HG02973 (cell line): ENCODE measurements around the gene HIPK4.
A peak's percentile ranks its signal among the peaks of the same experiment; 100 is the strongest.
"Not testable (repeated sequence)": the region's sequence is repeated elsewhere in the genome, so short reads cannot be mapped to it uniquely, and the experiment has no call there.

Experiments used
- ATAC-seq: cut with Tn5 transposase; IDR thresholded peaks from one replicate; pipeline ENCODE4 v1.9.1; 2021; ENCODE audit warnings: moderate library complexity; ENCODE audit not compliant: unreplicated experiment

HIPK4 gene

DNA sequence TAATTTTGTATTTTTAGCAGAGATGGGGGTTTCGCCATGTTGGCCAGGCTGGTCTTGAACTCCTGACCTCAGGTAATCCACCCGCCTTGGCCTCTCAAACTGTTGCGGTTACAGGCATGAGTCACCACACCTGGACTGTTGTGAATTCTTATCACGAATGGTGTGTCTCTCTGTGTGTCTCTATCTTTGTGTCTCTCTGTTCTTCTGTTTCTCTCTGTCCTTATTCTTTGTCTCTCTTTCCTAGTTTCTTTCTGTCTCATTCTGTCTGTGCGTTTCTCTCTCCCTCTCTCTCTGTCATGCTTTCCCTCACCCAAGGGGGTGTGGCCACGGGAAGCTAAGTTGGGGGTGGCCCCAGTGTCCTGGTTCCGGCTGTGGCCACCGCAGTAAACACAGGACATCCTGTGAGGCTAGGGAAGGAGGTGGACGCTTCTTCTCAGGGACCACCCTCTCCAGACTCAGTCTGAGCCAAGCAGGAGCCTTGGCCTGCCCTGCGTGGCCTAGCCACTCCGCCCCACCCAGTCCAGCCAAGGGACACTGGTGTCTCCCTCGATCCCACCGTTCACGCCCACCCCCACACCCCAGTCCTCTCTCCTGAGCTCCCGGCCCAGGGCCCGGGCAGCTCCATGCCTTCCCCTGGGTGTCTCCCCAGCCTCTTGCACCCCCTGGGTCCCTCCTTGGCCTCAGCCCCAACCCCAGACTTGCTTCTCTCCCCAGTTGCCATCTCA lies 27.1 kb upstream of the HIPK4 start:
- no peak for ATAC-seq

DNA sequence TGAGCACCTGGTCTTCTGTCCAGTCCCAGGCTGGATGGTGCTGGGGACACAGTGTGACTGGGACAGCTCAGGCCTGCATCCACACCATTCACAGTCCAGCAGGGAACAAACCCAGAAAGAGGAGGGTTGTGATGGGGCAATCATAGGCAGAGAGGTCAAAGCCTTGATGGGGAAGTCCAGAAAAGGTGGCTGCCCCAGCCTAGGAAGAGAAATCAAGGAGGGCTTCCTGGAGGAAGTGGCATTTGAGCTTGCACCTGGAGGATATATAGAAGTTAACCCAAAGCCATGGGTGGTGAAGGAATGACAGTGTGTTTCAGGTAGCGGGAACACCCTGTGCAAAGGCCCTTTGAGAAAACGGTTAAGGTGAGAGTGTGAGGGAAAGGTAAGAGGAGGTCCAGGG lies 25.8 kb upstream of the HIPK4 start:
- no peak for ATAC-seq

DNA sequence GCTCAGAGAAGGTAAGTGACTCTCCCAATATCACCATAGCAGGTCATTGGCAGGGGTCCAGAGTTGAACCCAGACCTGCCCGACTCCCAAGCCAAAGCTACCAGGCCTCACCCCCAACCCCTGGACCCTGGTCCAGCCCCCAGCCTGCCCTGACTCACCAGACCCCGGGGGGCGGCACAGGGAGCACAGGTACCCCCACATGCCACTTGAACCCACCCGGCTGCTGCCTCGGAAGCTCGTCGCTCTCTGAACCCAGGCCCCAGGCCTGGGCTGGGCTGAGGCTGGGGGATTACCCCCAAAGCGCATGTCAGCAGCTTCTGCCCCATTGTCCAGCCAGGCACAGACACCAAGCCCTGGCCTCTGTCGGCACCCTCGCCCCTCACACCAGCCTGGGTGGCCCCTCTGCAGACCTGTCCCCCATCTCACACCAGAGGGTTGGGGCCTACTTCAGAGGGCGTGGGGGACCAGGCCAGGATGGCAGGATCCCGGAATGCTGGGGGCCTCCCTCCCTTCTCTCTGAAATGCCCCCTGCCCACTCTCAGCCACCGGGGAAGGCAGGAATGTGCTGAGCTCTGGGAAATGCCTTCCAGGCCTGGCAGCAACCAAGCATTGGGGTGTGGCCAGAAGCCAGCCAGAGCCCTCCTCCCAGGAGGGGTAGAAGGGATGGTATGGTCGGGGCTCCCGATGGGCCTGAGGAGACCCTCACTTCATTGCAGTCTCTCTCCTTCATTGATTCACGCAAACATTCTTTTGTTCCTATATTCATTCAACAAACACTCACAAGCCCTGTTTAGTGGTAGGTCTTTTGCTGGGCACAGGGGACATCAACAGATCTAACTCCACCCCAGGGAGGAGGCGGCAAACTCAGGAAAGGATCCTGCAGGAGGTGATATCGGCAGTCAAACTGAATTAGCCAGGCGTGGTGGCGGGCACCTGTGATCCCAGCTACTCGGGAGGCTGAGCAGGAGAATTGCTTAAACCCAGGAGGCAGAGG lies 24.9 kb upstream of the HIPK4 start:
- ATAC-seq, result no peak

DNA sequence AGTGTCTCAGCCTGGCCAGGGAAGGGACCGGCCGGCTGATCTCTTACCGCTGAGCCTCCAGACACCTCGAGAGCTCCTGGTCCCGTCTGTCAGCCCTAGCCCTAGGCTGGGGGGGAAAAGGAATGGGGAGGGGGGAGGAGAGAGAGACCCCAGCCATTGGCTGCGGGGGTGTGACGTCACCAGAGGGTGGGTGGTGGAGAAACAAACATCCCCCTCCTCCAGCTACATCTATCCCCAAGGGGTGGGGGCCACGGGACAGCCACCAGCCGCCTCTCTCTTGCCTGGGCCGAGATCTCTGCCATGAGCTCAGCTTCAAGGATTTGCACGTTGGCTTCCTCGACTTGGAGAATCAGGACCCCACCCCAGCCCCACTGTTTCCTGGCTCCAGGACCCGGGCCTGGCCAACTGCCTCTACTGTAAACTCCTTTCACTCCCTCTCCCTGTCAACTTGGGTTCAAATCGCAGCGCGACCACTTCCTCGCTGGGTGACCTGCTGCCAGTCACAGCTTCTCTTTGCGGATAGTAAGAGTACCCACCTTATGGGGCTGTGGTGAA lies 23.4 kb upstream of the HIPK4 start, which contains the start of gene PRX:
PRX (minus strand) TSS at position 88 of the 555 bp plus-strand sequence. CDS start 5,446 bp downstream, outside the sequence.
- ATAC-seq, result no peak

DNA sequence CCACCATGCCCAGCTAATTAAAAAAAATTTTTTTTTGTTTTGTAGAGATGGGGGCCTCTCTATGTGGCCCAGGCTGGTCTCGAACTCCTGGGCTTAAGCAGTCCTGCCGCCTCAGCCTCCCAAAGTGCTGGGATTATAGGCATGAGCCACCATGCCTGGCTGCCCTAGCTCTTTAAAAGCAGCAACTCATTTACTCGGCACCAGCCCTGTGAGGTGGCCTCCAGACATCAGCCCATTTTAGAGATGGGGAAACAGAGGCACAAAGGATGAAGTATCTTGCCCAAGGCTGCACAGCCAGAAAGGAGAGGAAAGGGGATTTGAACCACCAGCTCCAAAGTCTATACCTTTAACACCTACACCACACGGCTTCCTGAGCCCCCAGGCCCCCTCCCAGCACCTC lies 22.9 kb upstream of the HIPK4 start:
- ATAC-seq, result no peak

DNA sequence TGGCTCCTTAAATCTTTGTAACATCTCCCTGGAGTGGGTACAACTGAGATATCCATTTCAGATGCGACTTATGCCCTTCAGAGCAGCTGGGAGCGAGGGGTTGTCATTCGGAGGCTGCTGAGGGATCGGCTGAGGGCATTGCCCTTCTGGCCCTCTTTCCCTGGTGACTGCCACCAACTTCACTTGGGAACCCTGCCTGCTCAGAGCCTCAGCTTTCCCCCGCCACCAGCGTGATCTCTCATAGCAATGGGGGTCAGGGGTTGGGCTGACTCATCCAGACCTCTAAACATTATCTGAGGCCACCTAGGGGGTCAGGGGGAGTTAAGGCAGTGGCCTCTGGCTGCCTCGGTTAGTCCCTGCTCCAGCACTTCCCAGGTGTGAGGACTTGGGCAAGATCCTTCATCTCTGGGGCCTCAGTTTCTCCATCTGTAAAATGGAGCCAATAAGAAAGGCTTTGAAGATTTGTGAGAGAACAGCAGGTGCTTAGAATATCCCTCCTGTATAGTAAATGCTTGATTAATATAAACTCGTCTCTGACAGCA lies 22.0 kb upstream of the HIPK4 start:
- no peak for ATAC-seq

DNA sequence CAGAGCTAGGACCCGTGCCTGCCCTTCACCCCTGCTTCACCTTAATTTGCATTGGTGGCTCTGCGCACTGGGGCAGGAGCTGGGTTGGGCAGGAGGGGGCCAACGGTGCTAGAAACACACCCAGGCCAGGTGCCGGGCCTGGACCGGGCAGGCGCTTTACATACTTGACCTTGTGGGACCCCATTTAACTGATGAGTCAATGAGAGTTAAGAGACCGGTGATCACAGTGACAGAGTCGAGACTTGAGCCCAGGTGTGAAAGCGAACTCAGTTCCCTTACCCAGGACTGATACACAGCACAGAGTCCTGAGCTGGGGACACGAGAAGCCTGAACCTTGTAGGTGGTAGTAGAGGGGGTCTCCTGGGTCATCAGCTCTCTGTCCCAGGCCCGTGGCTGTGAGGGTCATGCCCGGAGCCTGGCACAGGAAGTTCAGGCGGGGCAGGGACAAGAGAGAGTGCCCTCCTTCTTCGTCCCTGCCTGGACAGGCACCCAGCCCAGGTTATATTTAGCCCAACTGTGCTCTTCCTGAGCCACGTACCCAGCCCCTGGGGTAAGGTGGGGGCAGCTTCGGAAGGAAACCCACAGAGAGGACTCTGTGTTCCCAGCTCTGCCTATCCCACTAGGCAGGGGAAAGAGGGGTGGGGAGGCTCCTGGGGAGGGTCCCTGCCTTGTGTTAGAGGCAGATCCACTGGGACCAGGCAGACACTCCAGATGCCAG lies 21.3 kb upstream of the HIPK4 start:
- no peak for ATAC-seq

DNA sequence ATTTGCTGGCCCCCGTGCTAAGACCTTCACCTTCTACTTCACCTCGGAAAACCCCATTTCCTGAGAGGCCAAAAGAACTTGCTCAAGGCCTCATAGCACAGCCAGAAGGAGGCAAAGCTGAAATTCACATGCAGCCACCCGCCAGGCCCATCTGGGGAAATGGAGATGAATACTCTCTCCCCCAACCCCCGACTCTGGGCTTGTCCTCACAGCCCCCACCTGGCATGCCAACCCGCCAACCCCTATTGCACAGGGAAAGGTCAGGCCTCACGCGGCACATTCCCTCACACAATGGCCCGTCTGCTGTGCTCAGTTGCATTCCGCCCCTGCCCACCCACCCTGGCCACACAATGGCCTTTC lies 20.0 kb upstream of the HIPK4 start:
- no peak for ATAC-seq

DNA sequence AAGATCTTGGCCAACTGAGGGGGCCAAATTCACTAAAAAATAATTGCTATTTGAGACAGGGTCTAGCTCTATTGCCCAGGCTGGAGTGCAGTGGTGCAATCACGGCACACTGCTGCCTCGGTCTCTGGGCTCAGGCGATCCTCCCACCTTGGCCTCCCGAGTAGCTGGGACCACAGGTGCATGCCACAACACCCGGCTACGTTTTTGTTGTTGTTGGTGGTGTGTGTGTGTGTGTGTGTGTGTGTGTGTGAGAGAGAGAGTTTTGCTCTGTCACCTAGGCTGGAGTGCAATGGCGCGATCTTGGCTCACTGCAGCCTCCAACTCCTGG lies 18.6 kb upstream of the HIPK4 start:
- not testable (repeated sequence) for ATAC-seq

DNA sequence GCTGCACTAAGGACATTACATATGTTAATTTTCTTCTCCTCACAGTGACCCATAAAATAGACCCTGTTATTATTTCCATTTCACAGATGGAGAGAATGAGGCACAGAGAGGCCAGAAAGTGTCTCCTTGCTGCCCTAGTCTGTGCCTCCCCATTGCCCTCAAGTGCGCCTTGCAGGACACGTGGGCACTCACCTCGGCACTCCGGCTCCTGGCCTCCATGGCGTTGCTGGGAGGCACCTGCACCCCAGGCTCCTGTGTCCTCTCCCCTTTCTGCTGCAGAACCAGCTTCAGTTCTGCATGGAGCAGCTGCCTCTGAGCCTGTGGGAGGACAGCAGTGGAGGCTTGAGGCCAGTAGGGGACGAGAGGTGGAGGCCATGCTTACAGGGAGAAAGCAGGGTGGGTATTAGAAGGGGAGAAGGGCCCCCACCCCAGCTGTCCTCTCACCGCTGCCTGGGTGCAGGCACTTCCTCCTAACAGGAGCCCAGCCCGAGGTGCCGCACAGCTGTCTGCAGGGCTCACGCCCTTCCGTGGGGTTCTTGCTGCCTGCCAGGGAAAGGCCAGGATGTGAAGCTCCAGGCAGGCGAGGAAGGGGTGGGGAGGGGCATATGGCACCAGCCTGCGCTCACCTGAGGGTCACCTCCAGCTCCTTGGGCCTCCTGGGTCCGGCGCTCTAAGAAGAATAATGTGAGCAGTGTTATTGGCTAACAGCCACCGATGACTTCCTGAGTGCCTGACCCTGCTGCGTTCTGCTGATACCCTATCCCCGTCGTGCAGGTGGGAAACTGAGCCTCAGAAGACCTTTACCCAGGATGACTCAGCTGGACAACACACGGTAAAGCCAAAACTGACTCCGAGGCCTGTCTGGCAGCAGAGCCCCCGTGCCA lies 18.0 kb upstream of the HIPK4 start:
- no peak for ATAC-seq

DNA sequence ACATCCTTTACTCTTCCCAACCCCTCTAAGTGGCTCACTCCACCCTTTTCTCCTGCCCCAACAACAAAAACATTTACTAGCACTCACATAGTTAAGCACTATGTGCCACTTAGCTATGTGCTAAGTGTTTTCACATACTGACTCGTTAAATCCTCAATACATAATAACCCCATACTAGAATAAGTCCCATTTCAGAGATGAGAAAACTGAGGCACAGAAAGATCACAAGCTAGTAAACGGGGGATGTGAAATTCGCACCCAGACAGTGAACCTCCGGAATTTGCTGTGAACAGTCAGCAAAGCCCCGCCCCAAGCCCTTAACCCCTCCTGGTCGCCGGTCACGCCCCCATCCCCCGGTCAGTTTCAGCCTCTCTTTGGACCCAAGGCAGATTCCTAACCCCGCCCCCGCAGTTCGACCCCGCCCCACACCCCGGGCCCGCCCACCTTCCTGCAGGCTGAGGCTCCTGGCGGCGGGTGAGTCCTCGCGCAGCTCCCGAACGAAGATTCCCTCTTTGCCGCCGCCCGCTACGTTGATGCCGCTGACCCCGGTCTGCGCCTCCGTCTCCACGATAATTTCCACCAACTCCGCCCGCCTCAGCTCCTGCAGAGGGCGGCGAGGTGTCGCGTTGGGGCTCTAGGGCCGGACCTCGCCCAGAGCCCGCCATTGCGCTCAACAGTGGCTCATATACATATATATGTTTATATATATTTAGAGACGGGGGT lies 13.4 kb upstream of the HIPK4 start:
- ATAC-seq, result peak; percentile 37

DNA sequence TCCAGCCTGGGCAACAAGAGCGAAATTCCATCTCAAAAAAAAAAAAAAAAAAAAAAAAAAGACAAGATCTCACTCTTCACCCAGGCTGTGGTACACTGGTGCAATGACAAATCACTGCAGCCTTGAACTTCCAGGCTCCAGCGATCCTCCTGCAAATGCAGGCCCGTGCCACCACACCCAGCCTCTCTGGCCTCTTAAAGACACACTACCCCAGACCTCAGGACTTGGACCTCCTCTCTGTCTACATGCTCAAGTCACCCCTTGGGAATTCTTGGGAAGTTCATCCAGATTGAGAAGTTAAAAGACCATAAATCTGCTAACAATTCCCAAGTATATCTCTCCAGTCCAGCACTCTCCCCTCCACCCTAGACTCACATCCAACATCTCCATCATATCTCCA lies 10.6 kb upstream of the HIPK4 start:
- ATAC-seq, result no peak

DNA sequence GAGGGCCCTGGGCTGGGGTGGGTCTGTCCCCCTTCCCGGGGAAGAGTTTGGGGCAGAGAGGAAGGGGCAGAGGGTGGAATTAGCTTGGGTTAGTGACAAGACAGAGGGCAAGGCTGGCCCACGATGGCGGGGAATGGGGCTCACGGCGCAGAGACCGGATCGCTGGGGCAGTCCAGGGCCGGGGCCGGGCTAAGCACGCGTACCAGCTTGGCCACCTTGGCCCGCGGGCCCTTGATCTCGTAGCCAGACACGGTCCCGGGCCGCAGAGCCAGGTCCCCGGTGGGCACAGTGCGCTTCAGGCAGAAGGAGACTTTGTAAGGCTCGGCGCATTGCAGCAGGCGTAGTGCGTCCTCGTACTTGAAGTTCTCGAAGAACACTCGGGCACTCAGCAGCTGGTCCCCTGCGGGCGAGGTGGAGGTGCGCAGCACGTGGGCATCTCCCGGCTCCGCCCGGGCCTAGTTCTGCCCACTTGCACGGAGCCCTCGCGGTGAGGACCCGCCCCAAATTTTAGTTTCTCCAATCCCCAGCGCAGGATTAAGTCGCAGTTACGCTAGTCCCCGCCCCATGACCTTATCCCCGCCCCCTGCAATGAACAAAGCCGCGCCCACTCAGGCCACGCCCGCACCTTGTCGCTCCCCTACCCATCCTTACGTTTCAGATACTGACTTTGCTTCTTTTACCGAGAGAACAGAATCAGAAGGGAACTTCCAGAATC lies 8.6 kb upstream of the HIPK4 start:
- no peak for ATAC-seq

DNA sequence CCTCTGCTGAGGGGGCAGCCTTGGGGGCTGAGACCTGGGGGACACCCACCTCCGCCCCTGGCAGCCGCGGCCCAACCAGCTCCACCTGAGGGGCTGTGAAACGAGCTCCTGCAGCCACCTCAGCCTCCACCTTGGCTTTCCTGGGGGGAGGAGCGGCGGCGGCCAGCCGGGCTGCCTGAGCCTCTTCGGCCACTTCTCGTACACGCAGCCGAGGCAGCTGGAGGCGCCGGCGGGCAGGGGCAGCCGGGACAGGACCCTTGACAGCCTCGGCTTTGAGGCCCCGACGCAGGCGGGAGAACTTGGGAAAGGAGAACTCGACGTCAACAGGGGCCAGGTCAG lies 7.6 kb upstream of the HIPK4 start:
- no peak for ATAC-seq

DNA sequence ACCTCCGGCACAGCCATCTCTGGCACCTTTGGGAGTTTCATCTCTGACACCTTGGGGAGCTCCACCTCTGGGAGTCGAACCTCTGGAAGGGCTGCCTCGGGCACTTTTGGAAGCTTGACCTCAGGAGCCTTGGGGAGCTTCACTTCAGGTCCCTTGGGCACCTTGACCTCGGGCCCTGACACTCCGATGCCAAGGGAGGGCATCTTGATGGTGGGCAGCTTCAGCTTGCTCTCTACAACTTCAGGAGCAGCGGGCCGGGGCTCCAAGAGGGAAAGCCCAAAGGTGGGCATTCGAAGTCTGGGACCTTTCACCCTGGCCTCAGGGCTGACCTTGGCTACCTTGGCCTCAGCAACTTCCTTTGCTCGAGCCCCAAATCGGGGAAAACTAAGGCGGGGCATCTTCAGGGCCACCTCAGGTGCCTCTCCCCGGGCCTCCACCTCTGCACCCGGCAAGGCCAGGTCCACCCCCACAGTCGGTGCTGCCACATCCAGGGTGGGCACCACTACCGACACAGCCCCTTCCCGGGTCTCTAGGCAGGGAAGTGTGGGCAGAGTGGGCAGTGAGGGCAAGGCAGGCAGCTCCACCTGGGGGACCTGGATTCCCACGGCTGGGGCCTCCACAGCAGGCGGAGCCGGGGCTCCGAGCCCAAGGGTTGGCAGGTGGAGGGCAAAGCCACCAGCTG lies 7.0 kb upstream of the HIPK4 start:
- no peak for ATAC-seq

DNA sequence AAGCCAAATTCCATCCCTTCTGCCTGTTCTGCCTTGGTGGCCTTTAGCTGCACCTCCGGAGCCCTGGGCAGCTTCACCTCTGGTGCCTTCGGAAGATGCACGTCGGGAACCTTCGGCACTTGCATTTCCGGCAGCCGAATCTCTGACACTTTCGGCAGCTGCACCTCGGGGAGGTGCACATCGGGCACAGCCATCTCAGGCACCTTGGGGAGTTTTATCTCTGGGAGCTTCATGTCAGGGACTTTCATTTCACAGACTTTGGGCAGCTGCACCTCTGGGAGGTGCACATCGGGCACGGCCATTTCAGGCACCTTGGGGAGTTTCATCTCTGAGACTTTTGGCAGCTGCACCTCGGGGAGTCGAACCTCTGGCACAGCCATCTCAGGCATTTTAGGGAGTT lies 6.0 kb upstream of the HIPK4 start:
- ATAC-seq, result no peak

DNA sequence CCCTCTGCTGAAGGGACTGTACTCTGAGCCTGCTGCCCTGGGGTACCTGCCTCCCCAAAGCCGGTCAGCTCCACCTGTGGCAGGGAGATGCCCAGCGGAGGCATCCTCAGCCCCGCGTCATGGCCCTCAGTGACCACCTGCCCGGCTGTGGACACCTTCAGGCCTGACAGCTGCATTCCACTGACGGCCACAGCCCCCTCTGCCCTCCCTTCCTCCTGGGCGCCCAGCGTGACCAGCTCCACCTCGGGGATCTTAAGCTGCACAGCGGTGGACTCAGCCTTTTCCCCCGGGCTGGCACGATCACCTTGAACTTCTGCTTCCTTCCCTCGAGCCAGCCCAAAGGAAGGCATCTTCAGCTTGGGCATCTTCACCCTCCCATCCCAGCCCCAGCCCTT lies 4.8 kb upstream of the HIPK4 start:
- ATAC-seq, result no peak
